NCI-H2081 (cell line): Measurements from ENCODE around the gene QKI.
"Not testable (repeated sequence)": the region's sequence is repeated elsewhere in the genome, so short reads cannot be mapped to it uniquely, and the experiment has no call there.

Source experiments
- DNase-seq, 2 experiments: peaks; one replicate each; lab custom pipeline; 2025; lab: John Stamatoyannopoulos, UW

The QKI gene

DNA sequence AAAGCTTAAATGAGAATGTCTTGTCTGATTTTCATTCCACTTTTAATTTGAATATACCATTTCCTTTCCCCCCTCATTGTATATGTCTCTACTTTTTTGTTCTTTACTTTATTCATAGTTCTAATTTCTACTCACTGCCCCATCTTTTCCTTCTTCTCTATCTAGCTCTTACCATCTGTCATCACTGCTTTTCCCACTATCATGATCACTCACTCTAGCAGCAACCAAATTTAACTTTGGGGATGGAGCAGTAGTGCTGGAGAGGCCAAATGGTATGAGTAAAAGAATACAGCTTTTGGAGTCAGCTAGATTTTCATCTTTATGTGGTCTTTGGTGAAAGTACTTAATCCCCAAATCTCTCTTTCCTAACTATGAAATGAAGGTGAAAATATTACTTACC, 25.5 kb downstream of the QKI start:
- DNase-seq, result no peak

DNA sequence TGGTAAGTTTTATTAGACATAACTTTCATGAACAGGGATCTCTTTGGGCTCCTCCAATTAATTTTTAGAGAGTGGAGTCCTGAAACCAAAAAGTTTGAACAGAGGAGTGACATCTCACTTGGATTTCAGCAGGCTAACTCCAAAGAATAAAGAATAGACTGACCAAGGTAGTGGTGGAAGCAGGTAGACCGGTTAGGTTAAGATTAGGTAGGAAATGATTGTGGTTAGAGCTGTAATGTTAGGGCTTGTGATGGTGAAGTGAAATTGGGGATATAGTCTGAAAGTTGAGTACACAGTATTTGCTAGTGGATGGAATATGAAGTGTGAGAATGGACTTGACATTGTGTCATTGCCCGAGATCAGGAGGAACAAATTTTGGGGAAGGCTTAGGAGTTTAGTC, 27.8 kb downstream of the QKI start:
- DNase-seq, result no peak

DNA sequence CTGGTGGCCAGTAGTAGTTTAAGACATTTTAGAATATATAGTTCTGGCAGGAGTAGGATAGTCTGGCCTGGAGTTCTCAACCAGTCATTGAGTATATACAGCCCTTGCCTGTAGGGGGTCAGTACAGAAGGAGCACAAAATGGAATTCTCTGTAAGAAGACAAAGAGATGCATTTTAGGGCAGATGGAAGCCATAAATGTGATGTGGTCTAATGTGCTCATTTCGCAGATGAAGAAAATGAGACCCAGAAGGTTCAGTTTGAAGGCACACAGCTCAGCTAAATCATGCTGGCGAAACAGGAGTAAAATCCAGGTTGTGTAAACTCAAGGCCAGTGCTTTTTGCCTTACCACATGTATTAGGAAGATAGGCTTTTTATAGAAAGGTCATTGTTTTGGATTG, 29.6 kb downstream of the QKI start:
- DNase-seq, result no peak

DNA sequence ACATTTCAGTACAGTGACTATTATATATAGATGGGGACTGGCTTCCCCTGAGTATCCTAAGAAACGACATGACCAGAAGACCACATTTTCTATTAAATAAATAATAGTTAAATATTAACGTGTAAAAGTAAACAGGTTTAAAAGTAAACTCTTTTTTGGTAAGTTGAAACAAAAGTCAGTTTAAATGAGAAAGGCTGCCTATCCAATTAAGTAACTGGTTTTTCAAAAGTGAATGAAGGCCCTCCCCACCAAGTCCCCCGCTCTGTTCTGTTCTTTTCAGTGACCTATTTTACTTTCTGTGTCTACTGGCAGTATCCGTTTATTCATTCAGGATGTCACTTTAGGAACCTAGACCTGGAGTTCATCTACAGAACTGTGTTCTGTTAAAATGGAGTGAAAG, 32.0 kb downstream of the QKI start:
- no peak for DNase-seq

DNA sequence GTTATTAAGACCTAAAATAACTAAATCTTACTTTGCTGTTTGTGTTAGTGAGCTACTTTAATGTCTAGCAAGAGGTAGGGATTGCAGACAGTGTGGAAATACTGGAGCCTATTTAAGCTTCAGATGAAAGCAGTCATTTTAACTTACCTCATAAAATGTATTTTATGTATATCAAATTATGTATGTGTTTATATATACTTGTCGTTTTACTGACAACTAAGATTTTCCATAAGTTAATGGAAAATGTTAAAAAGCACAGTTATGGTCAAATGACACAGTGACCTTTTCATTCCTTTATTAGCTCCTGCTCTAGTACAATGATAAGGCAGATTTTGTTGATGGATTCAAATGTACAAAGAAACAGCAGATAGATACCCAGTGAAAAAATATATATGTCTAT, 34.6 kb downstream of the QKI start:
- DNase-seq, result no peak

DNA sequence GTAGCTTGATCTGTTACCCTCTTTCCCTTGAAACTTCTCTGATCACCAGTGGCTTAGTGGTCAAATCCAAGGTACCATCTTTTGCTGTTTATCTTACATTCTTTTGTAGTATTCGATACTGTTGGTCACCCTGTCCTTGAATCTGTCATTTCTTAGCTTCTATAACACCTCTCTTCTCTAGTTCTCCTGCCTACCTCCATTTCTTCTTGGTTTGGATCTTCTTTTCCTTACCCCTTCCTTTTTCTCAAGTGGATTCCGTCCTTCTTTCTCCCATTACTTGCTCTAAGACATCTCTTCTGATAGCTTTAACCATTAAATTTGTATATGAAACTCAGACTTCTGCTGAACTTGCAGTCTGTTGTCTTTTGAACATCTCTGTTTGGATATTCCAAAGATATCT, 39.9 kb downstream of the QKI start:
- no peak for DNase-seq

DNA sequence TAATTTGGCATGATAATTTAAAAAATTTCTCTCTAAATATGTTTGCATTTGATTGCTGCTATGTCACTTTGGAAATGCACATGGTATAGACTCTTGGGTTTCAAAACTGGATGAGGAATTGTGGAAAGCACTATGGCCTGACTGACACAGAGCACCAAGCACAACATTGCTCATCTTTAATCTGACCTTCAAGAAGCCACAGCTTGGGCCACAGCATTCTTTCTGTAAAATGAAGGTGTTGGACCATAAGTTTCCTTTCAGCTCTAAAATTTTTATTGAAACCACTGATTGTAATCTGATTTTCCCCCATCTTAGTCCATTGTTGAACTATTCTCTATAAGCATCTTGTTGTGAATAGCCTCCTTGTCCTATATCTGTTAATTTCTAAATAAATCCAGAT, 41.0 kb downstream of the QKI start:
- DNase-seq, result no peak

DNA sequence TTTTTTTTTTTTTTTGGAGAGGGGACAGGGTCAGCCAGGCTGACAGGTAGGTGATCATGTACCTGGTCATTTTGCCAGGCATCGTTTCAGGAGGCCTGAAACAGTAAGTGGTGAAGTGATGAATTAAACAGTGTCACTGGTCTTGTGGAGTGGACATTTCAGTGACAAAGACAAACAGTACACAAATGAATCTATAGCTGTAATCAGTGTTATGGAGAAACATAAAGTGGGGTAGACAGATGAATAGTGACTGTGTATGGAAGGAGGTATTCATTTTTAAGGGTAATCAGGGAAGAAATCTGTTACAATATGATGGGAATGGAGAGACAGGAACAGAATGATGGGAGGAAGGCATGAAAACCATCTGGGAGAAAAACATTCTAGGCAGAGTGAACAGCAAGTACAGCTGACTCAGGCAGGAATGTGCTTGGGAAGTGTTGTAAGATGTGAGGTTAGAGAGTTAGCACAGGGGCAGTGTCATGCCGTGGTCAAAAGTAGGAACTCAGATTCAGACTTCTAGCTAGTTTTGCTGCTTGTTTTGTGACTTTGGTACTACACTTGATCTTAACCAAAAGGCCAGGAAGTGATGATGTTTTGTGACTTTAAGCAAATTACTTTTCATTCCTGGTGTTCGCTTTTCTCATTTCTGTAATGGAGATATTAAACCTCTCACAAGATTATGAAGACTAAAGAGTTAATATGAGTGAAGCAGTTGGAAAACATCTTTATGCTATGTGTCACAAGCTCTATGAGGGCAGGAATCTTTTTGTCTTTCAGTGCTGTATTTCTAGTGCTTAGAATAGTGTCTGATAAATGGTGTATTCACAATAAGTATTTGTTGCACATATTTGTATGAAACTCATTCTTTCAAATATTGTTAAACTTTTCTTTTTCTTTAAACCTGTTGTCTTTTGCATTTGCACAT, 43.4 kb downstream of the QKI start:
- no peak for DNase-seq

DNA sequence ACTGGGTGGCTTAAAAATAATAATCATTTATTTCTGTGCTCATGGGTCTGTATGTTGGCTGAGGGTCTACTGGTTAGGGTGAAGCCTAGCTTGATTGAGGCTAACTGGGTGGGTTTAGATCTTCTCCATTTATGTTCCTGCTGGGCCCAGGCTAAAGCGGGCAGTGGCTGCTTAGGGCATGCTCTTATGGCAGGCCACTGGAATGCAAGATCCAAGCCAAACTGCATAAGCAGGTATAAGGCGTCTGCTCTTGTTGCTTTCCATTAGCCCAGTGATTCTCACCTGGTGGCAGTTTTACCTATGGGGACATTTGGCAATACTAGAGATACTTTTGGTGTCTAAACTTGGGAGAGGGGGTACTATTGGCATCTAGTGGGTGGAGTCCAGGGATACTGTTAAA, 44.5 kb downstream of the QKI start:
- DNase-seq, result no peak

DNA sequence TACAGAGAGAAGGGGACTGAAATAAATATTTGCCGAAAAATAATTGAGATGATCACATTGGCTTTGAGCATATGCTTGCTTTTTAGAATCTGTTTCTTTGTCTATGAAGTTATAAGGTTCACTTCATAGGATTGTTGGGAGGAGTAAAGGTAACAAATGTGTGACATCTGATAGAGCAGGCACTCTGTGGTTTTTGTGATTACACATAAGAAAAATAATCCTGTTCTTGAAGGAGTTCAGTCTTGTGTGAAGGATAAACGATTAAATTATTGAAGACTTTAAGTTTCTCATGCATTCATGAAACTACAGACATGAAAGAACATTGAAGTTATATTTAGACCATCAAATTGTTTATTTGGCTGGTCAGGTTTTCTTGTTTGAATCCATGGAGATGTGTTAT, 45.0 kb downstream of the QKI start:
- no peak for DNase-seq

DNA sequence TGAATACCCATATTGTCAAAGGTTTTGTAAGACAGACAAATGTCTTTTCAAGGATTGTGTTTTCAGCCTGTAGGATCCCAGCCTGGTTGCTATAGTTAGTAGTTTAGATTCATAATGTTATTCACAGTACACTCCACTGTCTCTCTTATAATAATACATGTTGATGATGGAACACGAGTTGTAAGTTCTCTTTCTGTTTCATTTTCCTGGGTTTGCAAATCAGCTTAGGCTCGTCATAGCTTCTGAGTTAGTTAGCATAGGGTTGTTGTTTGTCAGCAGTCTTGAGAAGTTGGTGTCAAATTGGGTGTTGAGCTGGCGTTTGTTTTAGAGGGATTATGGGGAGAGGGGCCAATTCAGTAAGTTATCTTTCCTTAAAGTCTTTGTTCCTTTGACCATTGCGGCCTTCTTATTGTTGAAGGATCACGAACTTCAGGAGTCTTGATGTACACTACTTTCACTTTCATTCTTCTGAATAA, 45.8 kb downstream of the QKI start:
- no peak for DNase-seq

DNA sequence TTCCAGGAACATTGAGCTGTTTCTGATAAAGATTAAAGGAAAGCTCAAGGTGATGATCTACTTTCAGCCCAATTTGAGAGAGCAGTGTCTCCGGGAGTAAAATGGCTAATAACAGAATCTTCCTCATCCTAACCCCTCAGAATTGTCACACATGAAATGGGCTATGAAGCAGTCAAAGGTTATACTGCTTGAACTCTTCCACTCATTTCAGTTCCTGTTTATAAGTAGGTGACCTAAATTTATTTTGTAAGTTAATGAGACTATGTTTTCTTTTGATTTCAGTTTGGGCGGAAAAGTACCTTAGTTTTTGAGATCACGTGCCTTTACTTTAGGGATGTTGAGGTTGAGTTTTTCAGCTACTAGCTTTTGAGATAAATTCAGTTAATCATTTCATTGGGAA, 47.2 kb downstream of the QKI start:
- DNase-seq, result no peak

DNA sequence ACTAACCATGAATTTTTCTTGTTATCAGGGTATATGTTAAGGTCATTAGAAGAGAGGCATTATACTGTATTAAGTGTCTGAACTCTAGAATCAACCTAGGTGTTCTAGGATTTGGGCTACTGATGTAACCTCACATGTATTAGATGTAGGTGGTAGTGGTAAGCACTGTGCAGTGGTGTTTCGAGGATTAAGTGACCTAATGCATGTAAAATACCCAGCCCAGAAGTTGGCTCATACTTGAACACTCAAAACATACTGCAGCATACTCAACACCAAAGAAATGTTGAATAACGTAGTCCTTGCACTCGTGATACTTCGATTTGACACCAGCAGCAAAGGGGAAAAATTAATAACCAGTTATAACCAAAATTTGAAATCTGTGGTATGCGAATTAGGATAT, 48.7 kb downstream of the QKI start:
- no peak for DNase-seq

DNA sequence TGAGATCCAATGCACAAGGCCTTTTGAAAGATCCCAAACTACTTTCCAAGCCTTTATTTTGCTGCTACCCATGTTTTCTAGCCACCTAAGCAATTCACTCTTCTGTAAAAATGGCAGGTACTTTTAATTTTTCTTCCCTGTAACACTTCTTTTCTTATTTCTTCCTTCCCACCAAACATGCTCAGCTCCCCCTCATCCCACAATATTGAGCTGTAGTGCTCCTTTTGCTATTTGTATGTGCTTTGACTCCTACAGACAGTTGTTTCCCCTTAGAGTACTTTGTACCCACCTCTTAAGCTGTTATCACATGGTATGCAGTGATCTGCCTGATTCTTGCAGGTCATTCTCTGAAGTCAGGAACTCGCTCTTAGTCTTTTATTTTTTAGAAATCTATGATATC, 49.3 kb downstream of the QKI start:
- no peak for DNase-seq

DNA sequence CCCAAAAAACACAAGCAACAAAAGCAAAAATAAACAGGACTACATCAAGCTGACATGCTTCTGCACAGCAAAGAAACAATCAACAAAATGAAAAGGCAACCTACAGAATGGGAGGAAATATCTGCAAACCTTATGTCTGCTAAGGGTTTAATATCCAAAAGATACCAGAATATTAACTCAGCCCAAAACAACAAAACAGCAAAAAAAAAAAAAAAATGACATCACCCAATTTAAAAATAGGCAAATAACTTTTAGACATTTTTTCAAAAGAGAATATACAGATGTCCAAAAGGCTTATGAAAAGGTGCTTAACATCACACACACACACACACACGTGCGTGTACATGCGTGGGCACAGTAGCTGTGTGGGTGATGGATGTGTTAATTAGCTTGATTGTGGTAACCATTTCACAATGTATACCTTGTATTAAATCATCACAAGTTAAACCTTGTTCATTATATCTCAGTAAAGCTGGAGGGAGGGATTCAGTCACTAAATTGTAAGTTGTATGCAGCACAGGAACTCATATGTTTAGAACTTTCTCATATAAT, 52.4 kb downstream of the QKI start:
- DNase-seq, result no peak

DNA sequence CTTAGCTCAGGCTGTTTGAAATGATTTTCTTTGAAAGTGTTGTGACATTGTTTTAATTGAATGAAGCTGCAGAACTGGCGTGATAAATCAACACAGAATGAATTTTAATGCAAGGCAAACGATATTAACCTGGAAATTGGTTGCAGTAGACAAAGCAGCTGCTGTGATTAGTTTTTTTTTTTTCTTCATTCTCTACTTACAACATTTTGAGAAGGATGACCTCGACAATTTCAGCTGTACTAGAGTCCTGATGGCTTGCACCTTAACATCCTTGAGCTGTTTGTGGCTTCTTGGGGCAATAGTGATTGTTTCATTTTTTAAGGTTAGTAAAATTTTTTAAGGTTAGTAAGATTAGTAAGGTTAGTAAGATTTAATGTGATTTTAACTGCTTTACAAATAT, 54.2 kb downstream of the QKI start:
- DNase-seq, result peak in 1 of 2 experiments; percentile 31

DNA sequence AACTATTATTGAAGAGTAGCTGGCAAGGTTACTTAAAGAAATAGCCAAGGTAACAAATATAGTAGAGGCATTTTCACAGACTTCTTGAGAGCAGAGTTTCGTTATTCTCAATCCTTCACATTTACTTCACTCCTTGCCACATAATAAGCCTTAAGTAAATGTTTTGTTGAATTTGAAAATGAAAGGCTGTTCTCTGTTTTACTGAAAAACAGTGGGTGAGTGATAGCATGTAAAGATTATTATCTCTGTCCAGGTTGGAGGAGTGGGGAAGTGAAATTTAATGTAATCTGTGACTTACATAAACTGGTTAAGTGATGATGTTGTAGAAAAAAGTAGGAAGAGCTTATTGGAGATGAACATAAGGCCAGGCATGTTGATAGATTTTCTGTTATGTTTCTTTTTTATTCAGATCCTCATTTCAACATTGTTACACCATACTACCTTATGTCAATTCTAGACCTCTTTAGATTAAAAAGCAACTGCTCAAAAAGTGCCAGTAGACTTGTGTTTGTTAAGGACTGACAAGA, 55.0 kb downstream of the QKI start:
- no peak for DNase-seq

DNA sequence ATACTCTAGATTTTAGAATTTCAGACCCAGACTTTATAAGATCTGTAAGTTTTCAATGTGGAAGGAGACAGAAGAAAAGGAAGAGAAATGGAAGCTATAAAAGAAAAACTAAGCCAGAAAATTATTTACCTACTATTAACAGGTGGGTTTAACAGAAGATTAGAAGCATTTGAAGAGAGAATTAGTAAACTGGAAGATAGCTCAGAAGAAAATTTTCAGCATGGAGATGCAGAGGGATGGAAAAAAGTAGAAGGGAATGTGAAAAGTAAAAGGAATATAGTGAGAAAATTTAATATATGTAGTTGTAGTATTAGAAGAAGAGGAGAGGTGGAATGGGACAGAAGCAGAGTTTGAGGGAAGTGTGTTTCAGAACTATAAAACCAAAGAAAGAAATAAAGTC, 56.1 kb downstream of the QKI start:
- DNase-seq, result no peak

DNA sequence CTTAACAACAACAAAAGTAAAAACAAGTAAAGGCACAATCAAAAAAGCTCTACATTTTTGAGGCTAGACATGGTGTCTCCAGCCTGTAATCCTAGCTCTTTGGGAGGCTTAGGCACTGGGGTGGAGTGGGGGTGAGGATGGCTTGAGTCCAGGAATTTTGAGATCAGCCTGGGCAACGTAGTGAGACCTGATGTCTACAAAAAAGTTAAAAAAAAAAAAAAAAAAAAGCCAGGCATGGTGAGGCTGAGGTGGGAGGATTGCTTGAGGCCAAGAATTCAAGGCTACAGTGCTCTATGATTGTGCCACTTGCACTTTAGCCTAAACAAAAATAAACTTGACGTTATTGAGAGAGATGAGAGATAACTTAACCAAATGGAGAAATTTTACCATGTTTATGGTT, 60.1 kb downstream of the QKI start:
- DNase-seq, result no peak

DNA sequence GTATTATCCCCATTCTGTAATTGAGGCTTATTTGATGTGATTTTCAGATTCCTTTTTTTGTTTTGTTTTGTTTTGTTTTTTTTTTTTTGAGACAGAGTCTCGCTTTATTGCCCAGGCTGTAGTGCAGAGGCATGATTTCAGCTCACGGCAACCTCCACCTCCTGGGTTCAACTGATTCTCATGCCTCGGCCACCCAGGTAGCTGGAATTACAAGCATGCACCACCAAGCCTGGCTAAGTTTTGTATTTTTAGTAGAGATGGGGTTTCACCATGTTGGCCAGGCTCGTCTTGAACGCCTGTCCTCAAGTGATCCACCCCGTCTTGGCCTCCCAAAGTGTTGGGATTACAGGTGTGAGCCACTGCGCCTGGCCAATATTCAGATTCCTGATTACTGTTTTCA, 62.4 kb downstream of the QKI start:
- not testable (repeated sequence) for DNase-seq

DNA sequence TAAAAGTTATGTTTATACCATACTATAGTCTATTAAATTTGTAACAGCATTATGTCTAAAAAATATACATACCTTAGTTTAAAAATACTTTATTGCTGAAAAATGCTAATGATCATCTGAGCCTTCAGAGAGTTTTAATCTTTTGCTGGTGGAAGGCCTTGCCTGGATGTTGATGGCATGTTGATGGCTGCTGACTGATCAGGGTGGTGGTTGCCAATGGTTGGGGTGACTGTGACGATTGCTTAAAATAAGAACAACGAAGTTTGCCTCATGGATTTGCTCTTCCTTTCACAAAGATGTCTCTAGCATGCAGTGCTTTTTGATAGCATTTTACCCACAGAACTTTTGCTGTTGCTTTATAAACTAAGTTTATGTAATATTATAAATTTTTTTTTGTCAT, 68.6 kb downstream of the QKI start:
- no peak for DNase-seq

DNA sequence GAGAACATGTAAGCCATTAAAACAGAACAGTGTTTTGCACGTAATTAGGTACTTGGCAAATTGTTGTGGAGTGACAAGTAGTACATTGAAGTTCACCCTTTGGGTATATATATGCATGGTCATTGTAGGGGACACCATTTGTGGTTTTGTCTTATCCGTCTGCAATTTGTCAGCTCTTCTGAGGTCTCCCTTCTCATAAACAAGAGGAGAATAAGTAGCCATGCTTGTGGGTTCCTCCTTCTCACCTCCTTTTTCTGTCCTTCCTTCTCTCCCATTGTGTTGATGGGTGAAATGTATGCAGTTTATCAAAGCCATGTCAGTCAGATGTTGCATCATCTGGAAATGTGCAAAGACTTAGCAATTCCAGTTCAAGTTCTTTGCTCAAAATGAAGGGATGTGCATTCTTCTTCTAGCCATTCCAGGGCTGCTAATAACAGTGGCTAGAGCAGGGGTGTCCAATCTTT, 70.9 kb downstream of the QKI start:
- no peak for DNase-seq

DNA sequence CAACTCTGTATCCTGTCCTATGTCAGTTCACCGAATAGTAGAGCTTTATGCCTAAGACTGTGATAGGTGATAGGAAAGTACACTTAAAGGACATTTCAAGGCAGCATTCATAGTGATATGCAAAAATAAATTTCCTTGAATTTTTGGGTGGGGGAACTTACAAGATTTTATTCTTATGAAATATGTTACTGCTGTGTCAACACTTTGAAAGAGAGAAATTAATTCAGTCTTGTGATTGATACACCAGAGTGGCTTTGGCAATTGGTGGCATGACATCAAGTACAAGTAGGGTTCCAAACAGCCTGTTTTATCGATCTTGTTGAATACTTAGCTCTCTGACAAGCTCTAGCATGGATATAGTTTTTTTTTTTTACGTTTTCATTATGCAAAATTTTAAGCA, 72.3 kb downstream of the QKI start:
- DNase-seq, result no peak
